HEK293T (cell line): ENCODE data around the gene EMC10.

Source experiments
- ARNT ChIP-seq: fragments of 450-650 bp; IDR thresholded peaks from 2 replicates; pipeline ENCODE4 v1.6.1; 2017; ENCODE audit warnings: mild to moderate bottlenecking
- CTBP1 ChIP-seq: fragments of 450-650 bp; IDR thresholded peaks from 2 replicates; pipeline ENCODE4 v1.6.1; 2016; ENCODE audit warnings: borderline replicate concordance
- ELF4 ChIP-seq: fragments of 450-650 bp; IDR thresholded peaks from 2 replicates; pipeline ENCODE4 v1.6.1; 2017; ENCODE audit warnings: antibody characterized with exemption
- FOXA1 ChIP-seq: fragments of 450-650 bp; IDR thresholded peaks from 2 replicates; pipeline ENCODE4 v1.6.1; 2016; ENCODE audit warnings: mild to moderate bottlenecking
- FOXK2 ChIP-seq: fragments of 450-650 bp; IDR thresholded peaks from 2 replicates; pipeline ENCODE4 v1.6.1; 2016; ENCODE audit warnings: mild to moderate bottlenecking
- FOXM1 ChIP-seq: fragments of 450-650 bp; IDR thresholded peaks from 2 replicates; pipeline ENCODE4 v1.6.1; 2017; ENCODE audit warnings: mild to moderate bottlenecking, borderline replicate concordance
- L3MBTL2 ChIP-seq: fragments of 450-650 bp; conservative IDR thresholded peaks from 2 replicates; pipeline ENCODE4 v1.6.1; 2016; ENCODE audit warnings: mild to moderate bottlenecking
- LEF1 ChIP-seq: fragments of 450-650 bp; IDR thresholded peaks from 2 replicates; pipeline ENCODE4 v1.6.1; 2017; ENCODE audit warnings: mild to moderate bottlenecking, borderline replicate concordance
- SP1 ChIP-seq: fragments of 450-650 bp; IDR thresholded peaks from 2 replicates; pipeline ENCODE4 v1.6.1; 2017
- SUZ12 ChIP-seq: fragments of 450-650 bp; IDR thresholded peaks from 2 replicates; pipeline ENCODE4 v1.6.1; 2016; ENCODE audit warnings: mild to moderate bottlenecking
- TARDBP ChIP-seq: fragments of 450-650 bp; IDR thresholded peaks from 2 replicates; pipeline ENCODE4 v1.6.1; 2016
- TF ChIP-seq, protein P1 (sequence below): fragments of 450-650 bp; IDR thresholded peaks from 2 replicates; pipeline ENCODE4 v1.6.1; 2016

DNA sequence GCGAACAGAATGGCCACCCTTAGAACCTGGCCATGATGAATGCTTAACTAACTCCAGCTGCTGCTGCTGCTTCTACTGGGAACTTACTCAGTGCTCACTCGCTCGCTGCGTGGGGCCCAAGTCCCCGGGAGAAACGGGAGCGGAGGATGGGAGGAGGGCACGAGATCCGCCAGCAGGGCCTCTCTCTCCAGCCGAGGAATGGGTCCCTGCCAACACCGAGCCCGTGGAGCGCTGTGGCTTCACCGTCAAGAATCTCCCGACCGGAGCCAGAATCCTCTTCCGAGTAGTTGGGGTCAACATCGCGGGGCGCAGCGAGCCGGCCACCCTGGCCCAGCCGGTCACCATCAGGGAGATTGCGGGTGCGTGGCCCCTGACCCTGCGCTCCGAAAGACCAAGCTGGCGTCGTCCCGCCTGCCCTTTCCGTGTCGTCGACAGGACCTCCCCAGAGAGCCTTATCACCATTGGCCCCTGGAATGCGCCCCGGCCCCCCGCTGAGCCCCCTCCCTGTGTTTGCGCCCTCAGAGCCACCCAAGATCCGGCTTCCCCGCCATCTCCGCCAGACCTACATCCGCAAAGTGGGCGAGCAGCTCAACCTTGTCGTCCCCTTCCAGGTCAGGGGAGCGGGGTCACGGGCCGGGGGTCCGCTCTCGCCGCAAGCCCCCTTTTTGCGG lies 17.8 kb upstream of the EMC10 start:
- no peak for TF ChIP-seq SUZ12
- TF ChIP-seq SP1, result no peak
- TF ChIP-seq CTBP1, result no peak
- TF ChIP-seq FOXK2, result no peak
- TF ChIP-seq ELF4, result no peak
- TF ChIP-seq TARDBP, result no peak
- no peak for TF ChIP-seq FOXM1
- no peak for TF ChIP-seq ARNT
- no peak for TF ChIP-seq LEF1
- TF ChIP-seq FOXA1, result no peak
- TF ChIP-seq, protein P1, sequence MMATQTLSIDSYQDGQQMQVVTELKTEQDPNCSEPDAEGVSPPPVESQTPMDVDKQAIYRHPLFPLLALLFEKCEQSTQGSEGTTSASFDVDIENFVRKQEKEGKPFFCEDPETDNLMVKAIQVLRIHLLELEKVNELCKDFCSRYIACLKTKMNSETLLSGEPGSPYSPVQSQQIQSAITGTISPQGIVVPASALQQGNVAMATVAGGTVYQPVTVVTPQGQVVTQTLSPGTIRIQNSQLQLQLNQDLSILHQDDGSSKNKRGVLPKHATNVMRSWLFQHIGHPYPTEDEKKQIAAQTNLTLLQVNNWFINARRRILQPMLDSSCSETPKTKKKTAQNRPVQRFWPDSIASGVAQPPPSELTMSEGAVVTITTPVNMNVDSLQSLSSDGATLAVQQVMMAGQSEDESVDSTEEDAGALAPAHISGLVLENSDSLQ, result no peak
- TF ChIP-seq L3MBTL2, result no peak
